BLaER1 treated with 17β-estradiol and CSF1 and Interleukin-3, amounts not matched to agents 10 nM and 100 nM (cell line): Measurements from ENCODE around the gene IL37.
A peak's percentile ranks its signal among the peaks of the same experiment; 100 is the strongest.
"Not testable (repeated sequence)": the region's sequence is repeated elsewhere in the genome, so short reads cannot be mapped to it uniquely, and the experiment has no call there.

Experiments
- H3K27ac ChIP-seq, 11 experiments: shearing (Covaris generic); formaldehyde crosslinking; 2 replicates each; pipeline ENCODE4 v1.8.1; 2022
- H3K27me3 ChIP-seq, 11 experiments: shearing (Covaris generic); formaldehyde crosslinking; 2 replicates each; pipeline ENCODE4 v1.8.1; 2022
- H3K36me3 ChIP-seq, 11 experiments: shearing (Covaris generic); formaldehyde crosslinking; 2 replicates each; pipeline ENCODE4 v1.8.1; 2022
- H3K4me1 ChIP-seq, 10 experiments: shearing (Covaris generic); formaldehyde crosslinking; 2 replicates each; pipeline ENCODE4 v1.8.1; 2022
- H3K4me2 ChIP-seq, 11 experiments: shearing (Covaris generic); formaldehyde crosslinking; 2 replicates each; pipeline ENCODE4 v1.8.1; 2022
- H3K4me3 ChIP-seq, 10 experiments: shearing (Covaris generic); formaldehyde crosslinking; 2 replicates each; pipeline ENCODE4 v1.8.1; 2022
- H3K9ac ChIP-seq, 11 experiments: shearing (Covaris generic); formaldehyde crosslinking; 2 replicates each; pipeline ENCODE4 v1.8.1; 2022
- H3K9me3 ChIP-seq, 11 experiments: shearing (Covaris generic); formaldehyde crosslinking; replicated peaks in 1 of 11; 2 replicates each; pipeline ENCODE4 v1.8.1; 2022
- H4K20me1 ChIP-seq, 11 experiments: shearing (Covaris generic); formaldehyde crosslinking; 2 replicates each; pipeline ENCODE4 v1.8.1; 2022
- Cebpa-rat ChIP-seq, 11 experiments: shearing (Covaris generic); IDR thresholded peaks; 2 replicates each; pipeline ENCODE4 v1.8.1; 2022

IL37 gene

GRCh38 chr2:112924821-112925220 is 13.9 kb downstream of the IL37 start:
- Histone ChIP-seq H3K9me3 (peaks cover 0 to 3% (median 0%) of the 10 kb centered on the region in 11 experiments; a peak in 1 of 22 replicates), H3K27ac (no peak overlapping the region), H3K9ac (no peak overlapping the region), H3K4me2 (peak overlapping the region in 8 of 11 experiments; percentile 9 to 48 (median 22); a peak in 9 of 22 replicates), H3K4me3 (no peak overlapping the region), H3K27me3 (no peaks in the 10 kb centered on the region), H3K36me3 (no peaks in the 10 kb centered on the region), H3K4me1 (peaks cover 9 to 33% (median 13%) of the 10 kb centered on the region in 10 experiments), H4K20me1 (no peaks in the 10 kb centered on the region)
- no peak for TF ChIP-seq Cebpa-rat (IDR thresholded peaks at IDR 0.05)

- H3K4me1 ChIP-seq = peaks cover 9 to 20% (median 12%) of the 10 kb centered on the region in 10 experiments
- H3K9me3 ChIP-seq = no peaks in the 10 kb centered on the region
- no peak overlapping the region for H3K27ac ChIP-seq
- no peak for TF ChIP-seq Cebpa-rat (IDR thresholded peaks at IDR 0.05)
- no peaks in the 10 kb centered on the region for H3K36me3 ChIP-seq
- H4K20me1 ChIP-seq = no peaks in the 10 kb centered on the region
- H3K4me2 ChIP-seq = no peak overlapping the region
- H3K9ac ChIP-seq = no peak overlapping the region
- H3K27me3 ChIP-seq = no peaks in the 10 kb centered on the region
- H3K4me3 ChIP-seq = no peak overlapping the region
Observed at GRCh38 chr2:112926707-112927106, 15.7 kb downstream of the IL37 start.

- Histone ChIP-seq H3K4me3 (no peak overlapping the region), H4K20me1 (no peaks in the 10 kb centered on the region), H3K4me2 (no peak overlapping the region), H3K36me3 (no peaks in the 10 kb centered on the region), H3K27me3 (no peaks in the 10 kb centered on the region), H3K9me3 (no peaks in the 10 kb centered on the region), H3K9ac (no peak overlapping the region), H3K4me1 (peaks cover 9 to 20% (median 12%) of the 10 kb centered on the region in 10 experiments), H3K27ac (no peak overlapping the region)
- no peak for TF ChIP-seq Cebpa-rat (IDR thresholded peaks at IDR 0.05)
Observed at GRCh38 chr2:112927745-112928144, 16.8 kb downstream of the IL37 start.

GRCh38 chr2:112933261-112933660 is 22.3 kb downstream of the IL37 start:
- no peak overlapping the region for H3K4me3 ChIP-seq
- H3K27ac ChIP-seq = no peak overlapping the region
- no peak for TF ChIP-seq Cebpa-rat (IDR thresholded peaks at IDR 0.05)
- H3K9me3 ChIP-seq = no peaks in the 10 kb centered on the region
- no peaks in the 10 kb centered on the region for H3K27me3 ChIP-seq
- H3K4me1 ChIP-seq = peaks cover 0 to 26% (median 0%) of the 10 kb centered on the region in 10 experiments; a peak in 5 of 20 replicates
- H3K9ac ChIP-seq = no peak overlapping the region
- H3K36me3 ChIP-seq = no peaks in the 10 kb centered on the region
- H4K20me1 ChIP-seq = no peaks in the 10 kb centered on the region
- no peak overlapping the region for H3K4me2 ChIP-seq

- not testable (repeated sequence) for H4K20me1 ChIP-seq, H3K4me3 ChIP-seq, H3K9ac ChIP-seq, H3K4me2 ChIP-seq, H3K9me3 ChIP-seq, H3K27me3 ChIP-seq, H3K27ac ChIP-seq, H3K36me3 ChIP-seq
- H3K4me1 ChIP-seq = peaks cover 0 to 34% (median 0%) of the 10 kb centered on the region in 10 experiments; a peak in 6 of 20 replicates
Observed at GRCh38 chr2:112934117-112934516, 23.2 kb downstream of the IL37 start.

- Histone ChIP-seq H3K27ac (peak overlapping the region in 2 of 11 experiments; percentile 28 to 47; a peak in 2 of 22 replicates), H3K9ac (no peak overlapping the region), H3K4me2 (peak overlapping the region in 3 of 11 experiments; percentile 2 to 50 (median 10); a peak in 4 of 22 replicates), H3K27me3 (no peaks in the 10 kb centered on the region), H3K9me3 (no peaks in the 10 kb centered on the region), H3K4me1 (peaks cover 0 to 62% (median 6%) of the 10 kb centered on the region in 10 experiments; a peak in 10 of 20 replicates), H3K36me3 (no peaks in the 10 kb centered on the region), H4K20me1 (no peaks in the 10 kb centered on the region), H3K4me3 (no peak overlapping the region)
- no peak for TF ChIP-seq Cebpa-rat (IDR thresholded peaks at IDR 0.05)
Observed at GRCh38 chr2:112936927-112937232, 25.9 kb downstream of the IL37 start.

GRCh38 chr2:112938904-112939303 is 27.9 kb downstream of the IL37 start:
- Histone ChIP-seq H3K27ac (no peak overlapping the region), H3K9ac (no peak overlapping the region), H3K36me3 (no peaks in the 10 kb centered on the region), H3K4me3 (no peak overlapping the region), H3K4me2 (peak overlapping the region in 3 of 11 experiments; percentile 10 to 50 (median 21); a peak in 4 of 22 replicates), H3K27me3 (no peaks in the 10 kb centered on the region), H3K4me1 (peaks cover 0 to 68% (median 9%) of the 10 kb centered on the region in 10 experiments; a peak in 10 of 20 replicates), H3K9me3 (no peaks in the 10 kb centered on the region), H4K20me1 (no peaks in the 10 kb centered on the region)
- TF ChIP-seq Cebpa-rat (IDR thresholded peaks at IDR 0.05) = no peak

- H3K27ac ChIP-seq = no peak overlapping the region
- H3K9ac ChIP-seq = no peak overlapping the region
- no peak for TF ChIP-seq Cebpa-rat (IDR thresholded peaks at IDR 0.05)
- no peaks in the 10 kb centered on the region for H3K27me3 ChIP-seq
- H4K20me1 ChIP-seq = no peaks in the 10 kb centered on the region
- peaks cover 0 to 68% (median 9%) of the 10 kb centered on the region in 10 experiments; a peak in 10 of 20 replicates for H3K4me1 ChIP-seq
- peak overlapping the region in 3 of 11 experiments; percentile 10 to 50 (median 13); a peak in 3 of 22 replicates for H3K4me2 ChIP-seq
- H3K9me3 ChIP-seq = no peaks in the 10 kb centered on the region
- no peaks in the 10 kb centered on the region for H3K36me3 ChIP-seq
- no peak overlapping the region for H3K4me3 ChIP-seq
Observed at GRCh38 chr2:112939425-112939824, 28.5 kb downstream of the IL37 start.

GRCh38 chr2:112940859-112941625 is 30.1 kb downstream of the IL37 start:
- Histone ChIP-seq H3K36me3 (no peaks in the 10 kb centered on the region), H3K4me2 (peak overlapping the region in 6 of 11 experiments; percentile 15 to 65 (median 41); a peak in 8 of 22 replicates), H3K27ac (no peak overlapping the region), H4K20me1 (no peaks in the 10 kb centered on the region), H3K27me3 (no peaks in the 10 kb centered on the region), H3K4me1 (peaks cover 0 to 65% (median 9%) of the 10 kb centered on the region in 10 experiments; a peak in 10 of 20 replicates), H3K4me3 (no peak overlapping the region), H3K9ac (no peak overlapping the region), H3K9me3 (peaks cover 13 to 15% (median 14%) of the 10 kb centered on the region in 11 experiments)
- no peak for TF ChIP-seq Cebpa-rat (IDR thresholded peaks at IDR 0.05)
